ENCODE data around the gene GALNT10.

Gene GALNT10

GRCh38 chr5:154209591-154210081 lies 19.1 kb downstream of the GALNT10 start:
- no peak for DNase-seq (ENCODE audit: extremely low read depth, insufficient read length)
- H3K36me3 ChIP-seq (ENCODE audit: control insufficient read depth, insufficient read depth, low read length), result peaks cover 20% of the 10 kb centered on the region
- TF ChIP-seq, protein P1, sequence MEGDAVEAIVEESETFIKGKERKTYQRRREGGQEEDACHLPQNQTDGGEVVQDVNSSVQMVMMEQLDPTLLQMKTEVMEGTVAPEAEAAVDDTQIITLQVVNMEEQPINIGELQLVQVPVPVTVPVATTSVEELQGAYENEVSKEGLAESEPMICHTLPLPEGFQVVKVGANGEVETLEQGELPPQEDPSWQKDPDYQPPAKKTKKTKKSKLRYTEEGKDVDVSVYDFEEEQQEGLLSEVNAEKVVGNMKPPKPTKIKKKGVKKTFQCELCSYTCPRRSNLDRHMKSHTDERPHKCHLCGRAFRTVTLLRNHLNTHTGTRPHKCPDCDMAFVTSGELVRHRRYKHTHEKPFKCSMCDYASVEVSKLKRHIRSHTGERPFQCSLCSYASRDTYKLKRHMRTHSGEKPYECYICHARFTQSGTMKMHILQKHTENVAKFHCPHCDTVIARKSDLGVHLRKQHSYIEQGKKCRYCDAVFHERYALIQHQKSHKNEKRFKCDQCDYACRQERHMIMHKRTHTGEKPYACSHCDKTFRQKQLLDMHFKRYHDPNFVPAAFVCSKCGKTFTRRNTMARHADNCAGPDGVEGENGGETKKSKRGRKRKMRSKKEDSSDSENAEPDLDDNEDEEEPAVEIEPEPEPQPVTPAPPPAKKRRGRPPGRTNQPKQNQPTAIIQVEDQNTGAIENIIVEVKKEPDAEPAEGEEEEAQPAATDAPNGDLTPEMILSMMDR (IDR thresholded peaks at IDR 0.05; ENCODE audit: insufficient read depth, low read length, poor library complexity, severe bottlenecking), result no peak

GRCh38 chr5:154210163-154210562 lies 19.6 kb downstream of the GALNT10 start:
- TF ChIP-seq, protein P1 (IDR thresholded peaks at IDR 0.05; ENCODE audit: insufficient read depth, low read length, poor library complexity, severe bottlenecking), result no peak
- H3K36me3 ChIP-seq (ENCODE audit: control insufficient read depth, insufficient read depth, low read length), result peaks cover 17% of the 10 kb centered on the region
- no peak overlapping the region for H3K4me3 ChIP-seq (replicated peaks; ENCODE audit: low read depth, low read length)
- no peaks in the 10 kb centered on the region for H3K27me3 ChIP-seq (replicated peaks; ENCODE audit: control insufficient read depth, insufficient read depth, low read length)
- no peak for DNase-seq (ENCODE audit: extremely low read depth, insufficient read length)

More at GRCh38 chr5:154209591-154210081, 19.1 kb downstream of the GALNT10 start:
- Histone ChIP-seq H3K4me3 (replicated peaks; ENCODE audit: low read depth, low read length) (no peak overlapping the region), H3K27me3 (replicated peaks; ENCODE audit: control insufficient read depth, insufficient read depth, low read length) (no peaks in the 10 kb centered on the region)

DNA sequence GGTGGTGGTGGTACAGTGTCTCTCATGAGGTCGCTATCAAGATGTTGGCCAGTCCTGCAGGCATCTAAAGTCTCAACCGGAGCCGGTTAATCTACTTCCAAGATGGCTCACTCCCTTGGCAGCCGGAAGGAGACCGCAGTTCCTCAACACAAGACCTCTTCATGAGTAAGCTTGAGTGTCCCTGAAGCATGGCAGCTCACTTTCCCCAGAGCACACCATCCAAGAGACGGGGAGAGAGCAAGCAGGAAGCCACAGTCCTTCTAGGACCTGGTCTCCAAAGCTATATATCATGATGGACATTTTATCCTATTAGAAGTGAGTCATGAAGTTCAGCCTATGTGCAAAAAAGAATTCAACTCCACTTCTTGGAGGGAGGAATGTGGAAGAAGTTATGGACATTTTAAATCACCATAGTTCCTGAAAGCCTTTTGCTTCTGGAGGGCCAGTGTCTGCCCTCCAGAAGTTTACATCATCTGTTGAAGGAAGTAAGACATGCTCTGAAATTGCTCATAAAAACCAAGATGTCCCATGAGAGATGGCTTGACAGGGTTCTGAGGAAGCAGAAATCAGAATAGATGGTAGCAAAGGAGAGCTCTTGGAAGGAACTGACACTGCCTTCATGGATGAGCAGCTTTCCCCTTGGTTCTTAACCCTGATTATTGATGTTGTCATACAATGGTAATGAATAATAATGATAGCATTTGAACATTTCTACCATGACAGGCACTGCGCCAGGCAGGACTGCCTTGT lies 21.3 kb downstream of the GALNT10 start:
- Histone ChIP-seq H3K27me3 (replicated peaks; ENCODE audit: control insufficient read depth, insufficient read depth, low read length) (no peaks in the 10 kb centered on the region), H3K36me3 (ENCODE audit: control insufficient read depth, insufficient read depth, low read length) (peaks cover 13% of the 10 kb centered on the region), H3K4me3 (replicated peaks; ENCODE audit: low read depth, low read length) (no peak overlapping the region)
- TF ChIP-seq, protein P1 (IDR thresholded peaks at IDR 0.05; ENCODE audit: insufficient read depth, low read length, poor library complexity, severe bottlenecking), result no peak
- DNase-seq (ENCODE audit: extremely low read depth, insufficient read length), result no peak

DNA sequence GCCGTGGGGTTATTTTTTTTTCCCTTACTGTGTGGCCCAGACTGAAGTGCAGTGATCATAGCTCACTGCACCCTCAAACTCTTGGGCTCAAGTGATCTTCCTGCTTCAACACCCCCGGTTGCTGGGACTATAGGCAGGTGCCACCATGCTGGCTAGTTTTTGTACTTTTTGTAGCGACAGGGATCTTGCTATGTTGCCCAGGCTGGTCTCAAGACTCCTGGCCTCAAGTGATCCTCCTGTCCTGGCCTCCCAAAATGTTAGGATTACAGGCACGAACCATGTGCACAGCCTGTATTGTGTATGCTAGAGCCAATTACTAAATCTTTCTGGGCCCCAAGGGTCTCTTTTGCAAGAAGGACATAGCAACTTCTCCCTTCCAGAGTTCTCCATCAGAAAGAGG lies 23.1 kb downstream of the GALNT10 start:
- Histone ChIP-seq H3K36me3 (ENCODE audit: control insufficient read depth, insufficient read depth, low read length) (peaks cover 7% of the 10 kb centered on the region), H3K27me3 (replicated peaks; ENCODE audit: control insufficient read depth, insufficient read depth, low read length) (no peaks in the 10 kb centered on the region), H3K4me3 (replicated peaks; ENCODE audit: low read depth, low read length) (no peak overlapping the region)
- no peak for DNase-seq (ENCODE audit: extremely low read depth, insufficient read length)
- TF ChIP-seq, protein P1 (IDR thresholded peaks at IDR 0.05; ENCODE audit: insufficient read depth, low read length, poor library complexity, severe bottlenecking), result no peak

- H3K27me3 ChIP-seq (replicated peaks; ENCODE audit: control insufficient read depth, insufficient read depth, low read length), result no peaks in the 10 kb centered on the region
- no peak for DNase-seq (ENCODE audit: extremely low read depth, insufficient read length)
- H3K36me3 ChIP-seq (ENCODE audit: control insufficient read depth, insufficient read depth, low read length), result peaks cover 6% of the 10 kb centered on the region
- H3K4me3 ChIP-seq (replicated peaks; ENCODE audit: low read depth, low read length), result no peak overlapping the region
- TF ChIP-seq, protein P1 (IDR thresholded peaks at IDR 0.05; ENCODE audit: insufficient read depth, low read length, poor library complexity, severe bottlenecking), result no peak
Observed at GRCh38 chr5:154214371-154215106, 24.0 kb downstream of the GALNT10 start.

Data from GM06990 (cell line).